Loucy (cell line): ENCODE measurements around the gene USP4.

Source experiments
- H2AFZ ChIP-seq: fragments of 200-600 bp; sonication (generic); 2 replicates; pipeline ENCODE4 v1.6.0; 2016; ENCODE audit warnings: antibody characterized with exemption, mild to moderate bottlenecking, low read length, moderate library complexity
- H3F3A ChIP-seq: fragments of 200-600 bp; 2 replicates; pipeline ENCODE4 v1.6.0; 2016; ENCODE audit warnings: antibody characterized with exemption, low read depth, mild to moderate bottlenecking
- H3K27me3 ChIP-seq: fragments of 200-600 bp; sonication (generic); 2 replicates; pipeline ENCODE4 v1.6.1; 2014; ENCODE audit warnings: low read length, mild to moderate bottlenecking; ENCODE audit not compliant: insufficient read depth, poor library complexity, severe bottlenecking
- H3K36me3 ChIP-seq: fragments of 200-600 bp; sonication (generic); 2 replicates; pipeline ENCODE4 v1.6.1; 2016; ENCODE audit warnings: low read length; ENCODE audit not compliant: insufficient read depth
- H3K4me1 ChIP-seq: fragments of 200-600 bp; sonication (generic); 2 replicates; pipeline ENCODE4 v1.5.1; 2014; ENCODE audit warnings: low read length, mild to moderate bottlenecking; ENCODE audit not compliant: insufficient read depth, poor library complexity, severe bottlenecking
- H3K4me2 ChIP-seq: fragments of 200-600 bp; sonication (generic); 2 replicates; pipeline ENCODE4 v1.6.0; 2014; ENCODE audit warnings: antibody characterized with exemption, low read length, low read depth, mild to moderate bottlenecking; ENCODE audit not compliant: poor library complexity, severe bottlenecking
- H3K4me3 ChIP-seq: fragments of 200-600 bp; sonication (generic); 2 replicates; pipeline ENCODE4 v1.5.1; 2014; ENCODE audit warnings: low read length, mild to moderate bottlenecking, mixed read lengths; ENCODE audit not compliant: poor library complexity, severe bottlenecking
- H3K79me2 ChIP-seq: fragments of 200-600 bp; sonication (generic); 2 replicates; pipeline ENCODE4 v1.6.1; 2014; ENCODE audit warnings: low read length; ENCODE audit not compliant: insufficient read depth
- H3K9ac ChIP-seq: fragments of 200-600 bp; sonication (generic); 2 replicates; pipeline ENCODE4 v1.6.0; 2014; ENCODE audit warnings: mild to moderate bottlenecking, low read depth, low read length, moderate library complexity; ENCODE audit not compliant: poor library complexity, severe bottlenecking
- H3K9me2 ChIP-seq: fragments of 200-600 bp; sonication (generic); replicated peaks from 2 replicates; pipeline ENCODE4 v1.6.1; 2016; ENCODE audit warnings: low read depth, low read length, mixed read lengths
- H3K9me3 ChIP-seq: fragments of 200-600 bp; sonication (generic); 2 replicates; pipeline ENCODE4 v1.6.1; 2014; ENCODE audit warnings: mild to moderate bottlenecking, antibody characterized with exemption, low read length, low read depth; ENCODE audit not compliant: insufficient read depth
- H4K20me1 ChIP-seq: fragments of 200-600 bp; sonication (generic); 2 replicates; pipeline ENCODE4 v1.6.0; 2014; ENCODE audit warnings: antibody characterized with exemption, low read length, mild to moderate bottlenecking; ENCODE audit not compliant: insufficient read depth, poor library complexity, severe bottlenecking
- CTCF ChIP-seq: fragments of 200-600 bp; sonication (generic); conservative IDR thresholded peaks from 2 replicates; pipeline ENCODE4 v1.5.1; 2014; ENCODE audit warnings: mild to moderate bottlenecking, antibody characterized with exemption, low read length
- EZH2phosphoT487 ChIP-seq: fragments of 200-600 bp; IDR thresholded peaks from 2 replicates; pipeline ENCODE4 v1.6.1; 2018; ENCODE audit warnings: antibody characterized with exemption, mild to moderate bottlenecking, moderate library complexity, borderline replicate concordance

Gene USP4

GRCh38 chr3:49296781-49297411, 43.0 kb downstream of the USP4 start:
- H2AFZ ChIP-seq: no peak overlapping the region
- H3K36me3 ChIP-seq: peaks cover 75% of the 10 kb centered on the region; the same call in 1 of the 2 replicates
- no peak overlapping the region for H3K9ac ChIP-seq
- H3K9me2 ChIP-seq: no peaks in the 10 kb centered on the region
- no peaks in the 10 kb centered on the region for H3K79me2 ChIP-seq
- H3F3A ChIP-seq: no peaks in the 10 kb centered on the region
- no peaks in the 10 kb centered on the region for H4K20me1 ChIP-seq
- TF ChIP-seq EZH2phosphoT487 (no peak), CTCF (no peak)
- no peaks in the 10 kb centered on the region for H3K27me3 ChIP-seq
- H3K4me2 ChIP-seq: no peak overlapping the region
- no peaks in the 10 kb centered on the region for H3K4me1 ChIP-seq
- no peak overlapping the region for H3K4me3 ChIP-seq
- no peaks in the 10 kb centered on the region for H3K9me3 ChIP-seq

- Histone ChIP-seq H3K36me3 (peaks cover 67% of the 10 kb centered on the region; the same call in 1 of the 2 replicates), H3F3A (no peaks in the 10 kb centered on the region), H2AFZ (no peak overlapping the region)
These were observed 44.3 kb downstream of the USP4 start for GRCh38 chr3:49295489-49296058.

GRCh38 chr3:49294343-49294742, 45.5 kb downstream of the USP4 start:
- no peak for TF ChIP-seq CTCF
- no peak for TF ChIP-seq EZH2phosphoT487
- Histone ChIP-seq H3K4me1 (no peaks in the 10 kb centered on the region), H3K9ac (no peak overlapping the region), H3K9me2 (no peaks in the 10 kb centered on the region), H2AFZ (no peak overlapping the region), H4K20me1 (no peaks in the 10 kb centered on the region), H3K4me2 (no peak overlapping the region), H3K36me3 (peaks cover 68% of the 10 kb centered on the region; the same call in 1 of the 2 replicates), H3K4me3 (no peak overlapping the region), H3K27me3 (no peaks in the 10 kb centered on the region), H3K9me3 (no peaks in the 10 kb centered on the region), H3F3A (no peaks in the 10 kb centered on the region), H3K79me2 (no peaks in the 10 kb centered on the region)

More at GRCh38 chr3:49295489-49296058, 44.3 kb downstream of the USP4 start:
- no peak overlapping the region for H3K4me2 ChIP-seq
- no peaks in the 10 kb centered on the region for H3K9me2 ChIP-seq
- no peaks in the 10 kb centered on the region for H3K79me2 ChIP-seq
- no peaks in the 10 kb centered on the region for H4K20me1 ChIP-seq
- no peaks in the 10 kb centered on the region for H3K9me3 ChIP-seq
- no peak overlapping the region for H3K9ac ChIP-seq
- H3K27me3 ChIP-seq: no peaks in the 10 kb centered on the region
- no peak overlapping the region for H3K4me3 ChIP-seq
- H3K4me1 ChIP-seq: no peaks in the 10 kb centered on the region
- TF ChIP-seq CTCF (peak; percentile 90), EZH2phosphoT487 (no peak)
